DLD1 (cell line): Measurements from ENCODE around the gene ASGR2.
"Not testable (repeated sequence)": the region's sequence is repeated elsewhere in the genome, so short reads cannot be mapped to it uniquely, and the experiment has no call there.

Source experiments
- in situ Hi-C: cut with HindIII; loops from 2 replicates; pipeline ENCODE4 v1.10.0; 2017; ENCODE audit warnings: low sequenced_read_pairs

Gene ASGR2, protein sequence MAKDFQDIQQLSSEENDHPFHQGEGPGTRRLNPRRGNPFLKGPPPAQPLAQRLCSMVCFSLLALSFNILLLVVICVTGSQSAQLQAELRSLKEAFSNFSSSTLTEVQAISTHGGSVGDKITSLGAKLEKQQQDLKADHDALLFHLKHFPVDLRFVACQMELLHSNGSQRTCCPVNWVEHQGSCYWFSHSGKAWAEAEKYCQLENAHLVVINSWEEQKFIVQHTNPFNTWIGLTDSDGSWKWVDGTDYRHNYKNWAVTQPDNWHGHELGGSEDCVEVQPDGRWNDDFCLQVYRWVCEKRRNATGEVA

DNA sequence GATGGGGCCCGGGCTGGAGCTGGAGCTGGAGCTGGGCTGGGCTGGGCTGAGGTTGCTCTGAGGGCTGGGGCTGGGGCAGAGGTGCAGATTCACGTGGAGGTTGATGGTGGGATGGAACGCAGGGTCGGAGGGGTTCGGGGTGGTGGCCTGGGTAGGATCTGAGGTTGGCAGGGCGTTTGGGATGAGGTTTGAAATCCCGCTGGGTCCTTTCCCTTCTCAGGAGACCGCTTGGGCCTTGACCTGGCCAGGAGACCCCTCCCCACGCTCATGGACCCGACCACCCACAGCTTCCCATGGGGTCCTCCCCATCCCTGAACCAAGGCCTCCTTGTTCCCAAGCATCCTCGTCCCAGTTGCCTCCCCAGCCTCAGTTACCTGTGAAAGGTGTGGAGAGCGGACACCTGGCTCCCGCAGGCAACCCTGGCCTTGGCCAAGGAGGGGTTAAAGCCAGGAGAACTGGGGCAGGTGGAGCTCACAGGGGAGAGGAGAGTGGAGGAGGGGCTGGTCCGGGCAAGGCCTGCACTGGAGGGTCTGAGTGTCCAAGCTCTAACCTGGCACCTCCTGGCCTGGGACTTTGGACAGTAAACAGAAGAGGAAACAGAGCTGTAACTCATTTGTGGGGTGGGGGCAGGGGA is at the start of gene ASGR2:
TSS of gene ASGR2 (minus strand) at position 582 of the 634 bp plus-strand sequence. CDS start 582 bp downstream, outside the sequence.
- in situ Hi-C loops = no loop called here

DNA sequence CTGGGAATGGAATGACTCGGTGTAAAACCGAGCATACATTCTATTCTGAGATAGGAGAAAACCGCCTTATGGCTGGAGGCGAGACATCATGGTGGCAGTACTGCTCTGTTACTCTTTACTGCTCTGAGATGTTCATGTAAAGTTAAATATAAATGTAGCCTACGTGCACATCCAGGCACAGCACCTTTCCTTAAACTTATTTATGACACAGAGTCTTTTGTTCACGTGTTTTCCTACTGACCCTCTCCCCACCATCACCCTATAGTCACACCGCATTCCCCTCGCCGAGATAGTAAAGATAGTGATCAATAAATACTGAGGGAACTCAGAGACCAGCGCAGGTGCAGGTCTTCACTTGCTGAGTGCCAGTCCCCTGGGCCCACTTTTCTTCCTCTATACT is 44.9 kb upstream of the ASGR2 start:
- in situ Hi-C loops = not testable (repeated sequence)

DNA sequence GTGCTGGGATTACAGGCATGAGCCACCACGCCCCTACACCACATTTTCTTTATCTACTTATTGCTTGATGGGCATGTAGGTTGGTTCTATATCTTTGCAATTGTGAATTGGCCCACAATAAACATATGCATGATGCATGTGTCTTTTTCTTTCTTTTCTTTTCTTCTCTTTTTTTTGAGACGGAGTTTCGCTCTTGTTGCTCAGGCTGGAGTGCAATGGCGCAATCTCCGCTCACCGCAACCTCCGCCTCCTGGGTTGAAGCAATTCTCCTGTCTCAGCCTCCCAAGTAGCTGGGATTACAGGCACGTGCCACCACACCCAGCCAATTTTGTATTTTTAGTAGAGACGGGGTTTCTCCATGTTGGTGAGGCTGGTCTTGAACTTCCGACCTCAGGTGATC is 43.8 kb upstream of the ASGR2 start:
- in situ Hi-C loops = not testable (repeated sequence)

DNA sequence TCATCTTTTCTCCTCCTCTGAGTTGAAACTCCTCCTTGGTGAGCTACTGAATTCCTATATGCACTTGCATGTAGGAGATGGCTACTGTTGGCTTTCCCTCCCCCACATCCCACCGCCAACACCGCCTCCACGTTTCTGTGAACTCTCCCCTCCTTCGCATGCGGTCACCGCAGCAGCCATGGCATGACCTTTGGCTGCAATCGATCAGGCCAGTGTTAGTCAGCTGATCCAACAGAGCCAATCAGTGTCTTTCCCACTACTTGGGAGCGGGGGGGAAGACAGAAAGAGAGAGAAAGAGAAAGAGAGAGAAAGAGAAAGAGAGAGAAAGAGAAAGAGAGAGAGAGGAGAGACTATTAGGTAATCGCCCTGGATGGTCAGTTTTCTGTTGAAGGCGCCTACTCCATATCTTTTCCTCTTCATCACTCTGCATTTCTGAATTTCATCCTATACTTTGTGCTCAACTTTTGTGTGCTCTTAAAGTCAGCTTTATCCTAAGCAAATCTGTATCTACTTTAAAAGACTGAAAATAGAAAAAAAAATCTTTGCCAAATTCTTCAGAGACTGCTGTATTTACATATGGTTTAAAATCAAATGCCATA is 41.8 kb upstream of the ASGR2 start:
- in situ Hi-C loops = no loop called here

DNA sequence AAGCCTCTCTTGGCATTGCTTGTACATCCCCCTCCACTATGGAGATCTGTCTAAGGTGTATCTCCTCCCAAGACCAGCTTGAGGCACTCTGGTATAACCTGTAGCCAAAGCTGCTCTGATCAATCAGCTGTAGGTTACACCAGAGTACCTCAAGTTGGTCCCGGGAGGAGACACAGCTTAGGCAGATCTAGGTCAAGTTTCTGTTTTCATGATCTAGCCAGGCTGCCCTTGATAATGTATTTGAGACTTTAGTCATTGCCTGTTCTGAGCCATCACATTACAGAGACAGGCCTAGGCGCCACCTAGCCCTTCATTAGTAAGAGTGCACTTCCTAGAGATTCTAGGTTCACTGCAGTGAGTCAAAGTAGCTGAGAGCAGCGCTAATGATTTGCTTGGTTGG is 33.1 kb upstream of the ASGR2 start:
- in situ Hi-C loops = no loop called here

DNA sequence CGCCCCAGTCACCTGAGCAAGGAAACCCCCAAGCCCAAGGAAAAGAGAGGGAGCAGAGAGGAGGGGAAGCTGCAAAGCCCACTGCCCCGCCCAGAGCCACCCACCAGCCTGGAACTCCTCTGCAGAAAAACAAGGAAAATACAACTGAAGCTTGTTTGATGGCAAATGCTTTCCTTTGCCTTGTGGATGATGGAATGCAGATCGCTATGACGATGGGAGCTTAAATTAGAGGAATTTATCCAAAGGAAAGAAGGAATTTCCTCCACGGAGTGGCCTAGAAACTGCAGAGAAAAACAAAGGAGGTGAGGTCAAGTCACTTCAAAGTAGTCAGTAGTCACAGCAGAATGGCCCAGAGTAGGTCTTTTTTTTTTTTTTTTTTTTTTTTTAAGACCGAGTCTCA is 31.5 kb upstream of the ASGR2 start:
- in situ Hi-C loops = no loop called here

DNA sequence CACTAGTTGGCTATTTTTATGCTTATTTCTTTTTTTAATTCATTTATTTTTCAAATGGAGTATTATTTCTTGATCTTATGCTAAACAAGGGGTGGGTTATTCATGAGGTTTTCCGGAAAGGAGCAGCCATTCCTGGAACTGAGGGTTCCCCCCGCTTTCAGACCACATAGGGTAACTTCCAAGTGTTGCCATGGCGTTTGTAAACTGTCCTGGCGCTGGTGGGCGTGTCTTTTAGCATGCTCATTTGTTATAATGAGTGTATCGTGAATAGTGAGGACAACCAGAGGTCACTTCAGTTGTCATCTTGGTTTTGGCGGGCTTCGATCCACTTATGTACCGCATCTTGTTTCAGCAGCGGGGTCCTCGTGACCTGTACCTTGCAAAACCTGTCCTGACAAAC is 29.6 kb upstream of the ASGR2 start:
- in situ Hi-C loops = no loop called here

DNA sequence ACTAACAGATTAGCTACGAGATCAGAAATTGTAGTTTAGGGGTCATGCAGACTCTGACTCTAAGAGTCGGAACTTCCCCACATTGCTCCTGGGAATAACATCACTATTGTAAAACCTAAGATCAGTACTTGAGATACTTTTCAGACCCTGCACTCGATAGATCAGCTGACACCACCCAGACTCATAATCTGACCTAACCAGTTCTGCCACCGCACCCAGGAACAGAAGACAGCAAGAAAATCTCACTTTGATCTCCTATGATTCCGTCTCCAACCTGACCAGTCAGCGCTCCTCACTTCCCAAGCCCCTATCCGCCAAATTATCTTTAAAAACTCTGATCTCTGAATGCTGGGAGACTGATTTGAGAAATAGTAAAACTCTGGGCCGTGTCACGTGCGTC is 27.2 kb upstream of the ASGR2 start:
- in situ Hi-C loops = no loop called here

DNA sequence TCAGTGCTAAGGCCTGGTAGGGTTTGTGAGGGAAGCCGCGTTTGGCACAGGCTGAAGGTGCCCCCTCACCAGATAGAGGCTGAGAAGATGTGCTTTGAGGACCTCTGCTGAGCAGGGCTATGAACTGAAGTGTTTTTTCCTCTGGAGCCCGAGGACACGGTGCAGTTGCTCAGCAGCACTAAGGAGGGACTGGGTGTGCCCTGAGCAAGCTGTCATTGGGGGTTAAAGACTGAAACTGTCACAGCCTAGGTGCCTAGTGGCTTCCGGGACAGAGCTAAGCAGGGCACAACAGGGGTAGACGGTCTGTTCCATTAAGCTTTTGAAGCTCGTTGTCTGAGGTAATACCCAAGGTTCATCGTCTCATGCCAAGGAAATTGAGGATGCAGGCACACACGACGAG is 24.8 kb upstream of the ASGR2 start:
- in situ Hi-C loops = no loop called here

DNA sequence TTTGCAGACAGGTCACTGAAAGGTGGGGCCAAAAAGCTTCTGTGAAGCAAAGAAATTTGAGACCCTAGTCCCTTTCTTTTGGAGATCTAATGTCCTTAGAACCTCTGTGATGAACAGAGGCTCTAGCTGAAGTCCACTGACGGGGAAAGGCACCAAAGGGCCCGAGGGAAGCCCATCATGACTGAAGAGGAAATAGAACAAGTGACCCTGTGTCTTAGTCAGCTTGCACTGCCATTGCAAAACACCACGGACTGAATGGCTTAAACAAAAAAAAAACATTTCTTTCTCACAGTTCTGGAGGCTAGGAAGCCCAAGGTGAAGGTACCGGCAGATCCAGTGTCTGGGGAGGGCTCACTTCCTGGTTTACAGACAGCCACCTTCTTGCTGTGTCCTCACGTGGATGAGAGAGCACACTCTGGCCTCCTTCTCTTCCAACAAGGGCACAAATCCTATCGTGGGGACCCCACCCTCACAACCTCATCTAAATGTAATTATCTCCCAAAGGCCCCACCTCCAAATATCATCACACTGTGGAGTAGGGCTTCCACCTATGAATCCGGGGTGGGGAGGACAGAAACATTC is 24.3 kb upstream of the ASGR2 start:
- in situ Hi-C loops = no loop called here

DNA sequence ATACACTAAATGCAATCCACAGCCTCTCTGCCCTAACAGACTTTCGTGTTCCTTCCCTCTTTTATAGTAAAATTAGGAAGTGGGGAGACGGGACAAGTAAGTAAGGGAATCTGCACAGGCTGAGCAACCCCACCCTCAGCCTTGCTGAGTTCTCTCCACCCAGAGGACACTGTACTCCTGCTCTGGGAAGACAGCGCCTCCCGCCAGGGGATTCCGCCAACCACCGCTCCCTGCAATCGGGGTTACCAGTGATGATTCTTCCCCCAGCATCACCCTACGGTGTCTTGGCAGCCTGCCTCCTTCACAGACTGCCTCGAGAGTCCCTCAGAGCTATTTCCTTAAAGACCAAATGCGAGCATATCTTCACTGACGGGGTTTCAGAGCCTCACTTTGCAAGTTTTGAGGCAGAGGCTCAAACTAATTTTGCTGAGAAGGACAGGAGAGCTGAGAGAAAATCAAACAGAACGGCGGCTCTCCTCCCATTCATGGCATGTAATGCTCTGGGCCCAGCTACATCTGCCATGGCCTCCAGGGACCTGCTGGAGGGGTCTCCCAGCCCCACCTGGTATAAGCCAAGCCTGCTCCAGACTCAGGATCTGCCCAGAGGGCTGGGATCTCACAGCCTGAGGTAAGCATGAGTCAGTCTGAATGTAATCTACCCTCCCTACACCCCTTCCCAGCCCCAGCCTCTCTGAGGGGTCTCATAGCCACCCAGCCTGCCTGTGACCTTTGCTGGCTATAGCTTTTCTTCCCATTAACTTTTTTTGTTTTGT is 22.7 kb upstream of the ASGR2 start:
- in situ Hi-C loops = no loop called here

DNA sequence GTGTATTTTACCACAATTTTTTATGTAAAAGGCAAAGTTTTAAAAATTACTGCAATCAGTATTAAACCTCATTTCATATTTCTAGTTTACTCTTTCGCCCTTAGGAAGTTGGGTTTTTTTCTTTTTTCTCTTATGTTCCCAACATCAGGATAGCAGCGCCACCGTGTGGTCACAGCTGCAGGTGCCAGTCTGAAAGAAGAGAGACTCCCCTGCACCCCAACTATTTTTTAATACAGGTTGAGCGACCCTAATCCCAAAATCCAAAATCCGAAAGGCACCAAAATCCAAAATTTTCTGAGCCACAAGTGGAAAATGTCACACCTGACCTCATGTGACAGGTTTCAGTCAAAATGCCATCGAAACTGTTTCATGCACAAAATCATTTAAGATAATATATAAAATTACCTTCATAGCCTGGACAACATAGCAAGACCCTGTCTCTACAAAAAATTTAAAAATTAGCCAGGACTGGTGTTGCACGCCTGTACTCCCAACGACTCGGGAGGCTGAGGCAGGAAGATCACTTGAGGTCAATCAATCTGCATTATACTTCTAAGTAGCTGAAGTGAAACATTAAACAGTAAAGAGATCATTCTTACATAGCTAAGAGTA is 21.8 kb upstream of the ASGR2 start:
- in situ Hi-C loops = no loop called here

DNA sequence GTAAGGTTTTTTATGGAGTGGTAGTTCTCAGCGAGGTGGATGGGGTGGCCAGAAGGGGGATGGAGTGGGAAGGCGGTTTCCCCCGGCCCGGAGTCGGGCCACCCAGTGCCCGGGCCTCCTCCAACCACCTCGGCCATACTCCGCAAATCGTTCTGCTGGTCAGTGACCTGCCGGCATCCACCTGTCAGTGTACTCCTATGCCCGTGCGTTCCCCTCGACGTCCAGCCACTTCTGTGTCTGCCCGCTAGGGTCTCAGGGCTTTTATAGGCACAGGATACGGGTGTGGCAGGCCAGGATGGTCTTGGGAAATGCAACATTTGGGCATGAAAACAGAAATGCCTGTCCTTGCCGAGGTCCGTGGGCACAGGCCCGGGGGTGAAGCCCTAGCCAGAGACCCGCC is 19.3 kb upstream of the ASGR2 start:
- in situ Hi-C loops = no loop called here

DNA sequence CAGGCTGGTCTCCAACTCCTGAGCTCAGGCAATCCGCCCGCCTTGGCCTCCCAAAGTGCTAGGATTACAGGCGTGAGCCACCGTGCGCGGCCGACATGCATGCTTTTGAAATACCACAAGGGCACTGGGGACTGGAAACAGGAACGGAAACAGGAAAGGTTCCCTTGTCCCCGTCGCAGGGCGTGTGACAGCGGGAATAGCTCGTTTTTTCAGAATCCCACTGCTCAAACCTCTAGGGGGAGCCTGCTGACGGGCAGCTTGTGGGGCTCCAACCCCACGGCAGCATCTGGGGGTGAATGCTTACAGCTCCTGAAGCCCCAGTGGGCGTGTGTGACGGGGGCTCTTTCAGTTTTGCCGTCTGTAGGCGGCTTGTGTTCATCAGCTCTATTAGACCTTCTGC is 18.8 kb upstream of the ASGR2 start:
- in situ Hi-C loops = no loop called here

DNA sequence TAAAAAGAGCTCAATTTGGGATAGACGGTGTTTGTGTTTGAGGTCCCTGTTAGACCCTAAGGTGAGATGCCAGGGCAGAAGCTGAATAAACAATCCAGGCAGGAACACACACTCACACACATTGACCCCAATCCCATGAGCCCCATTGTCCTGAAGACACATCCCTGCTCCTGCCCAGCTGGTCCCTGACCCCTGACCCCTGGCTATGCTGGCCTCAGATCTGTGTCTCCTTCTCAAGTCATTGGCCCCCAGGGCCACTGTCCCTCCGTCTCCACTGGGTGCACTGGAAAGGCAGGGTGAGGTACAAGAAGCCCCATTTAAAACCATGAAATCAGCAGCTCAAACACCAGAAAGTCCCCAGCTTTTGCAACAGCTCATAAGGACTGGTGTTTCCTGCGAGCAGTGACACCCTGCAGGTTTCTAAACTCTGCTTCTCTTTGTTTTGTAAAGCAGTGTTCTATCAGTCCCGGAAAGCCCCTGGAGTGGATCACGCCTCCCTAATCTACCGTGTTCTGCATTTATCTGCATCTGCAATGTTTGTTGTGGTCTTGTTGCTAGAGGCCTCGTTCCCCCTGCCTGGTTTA is 18.0 kb upstream of the ASGR2 start:
- in situ Hi-C loops = no loop called here

DNA sequence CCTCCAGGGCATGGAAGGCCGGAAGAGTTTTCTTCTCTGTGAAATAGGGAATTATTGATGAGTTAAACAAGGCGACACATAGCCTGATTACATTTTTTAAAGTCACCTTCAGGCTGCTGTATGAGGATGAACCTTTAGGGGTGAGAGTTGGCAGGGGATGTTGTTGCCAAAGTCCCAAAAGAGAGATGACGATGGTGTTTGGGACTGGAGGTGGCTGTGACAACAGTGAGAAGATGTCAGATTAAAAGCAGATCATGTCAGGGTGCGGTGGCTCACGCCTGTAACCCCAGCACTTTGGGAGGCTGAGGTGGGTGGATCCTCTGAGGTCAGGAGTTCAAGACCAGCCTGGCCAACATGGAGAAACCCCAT is 16.8 kb upstream of the ASGR2 start:
- in situ Hi-C loops = no loop called here

DNA sequence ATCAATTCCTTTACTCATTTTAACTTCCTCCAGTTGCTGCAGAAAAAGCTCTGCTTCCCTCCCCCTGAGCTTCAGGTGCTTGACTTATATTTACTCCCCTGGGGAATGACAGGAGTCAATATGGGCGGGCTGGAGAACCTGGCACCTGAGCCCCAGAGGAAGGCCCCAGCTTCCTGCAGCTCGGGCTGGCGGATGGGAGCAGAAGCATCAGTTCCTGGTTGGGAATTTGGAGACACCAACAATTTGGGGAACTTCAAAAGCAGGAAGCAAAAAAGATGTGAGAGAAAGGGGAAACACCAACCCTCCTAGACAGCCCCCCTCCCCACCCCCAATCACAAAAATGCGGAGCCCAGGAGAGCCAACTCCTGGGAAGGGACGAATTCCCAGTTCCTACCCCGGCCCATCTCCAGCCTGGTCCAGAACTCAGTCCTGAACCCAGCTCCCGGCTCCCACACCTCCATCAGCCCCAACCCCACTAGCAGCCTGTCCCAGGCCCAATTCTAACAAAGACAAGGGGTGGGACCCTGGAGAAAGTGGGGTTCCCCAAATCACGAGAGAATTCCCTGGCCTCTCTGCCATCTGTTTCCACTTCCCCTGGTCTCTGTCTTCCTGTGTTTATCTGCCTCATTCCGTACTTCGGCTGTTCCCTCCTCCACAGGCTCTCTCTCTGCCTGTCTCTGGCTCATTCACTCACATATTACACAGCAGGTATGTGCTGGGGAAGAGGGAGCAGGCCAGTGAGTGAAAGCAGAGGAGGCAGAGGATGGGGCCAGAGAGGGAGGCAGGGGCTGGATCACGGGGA is 16.2 kb upstream of the ASGR2 start:
- in situ Hi-C loops = no loop called here

DNA sequence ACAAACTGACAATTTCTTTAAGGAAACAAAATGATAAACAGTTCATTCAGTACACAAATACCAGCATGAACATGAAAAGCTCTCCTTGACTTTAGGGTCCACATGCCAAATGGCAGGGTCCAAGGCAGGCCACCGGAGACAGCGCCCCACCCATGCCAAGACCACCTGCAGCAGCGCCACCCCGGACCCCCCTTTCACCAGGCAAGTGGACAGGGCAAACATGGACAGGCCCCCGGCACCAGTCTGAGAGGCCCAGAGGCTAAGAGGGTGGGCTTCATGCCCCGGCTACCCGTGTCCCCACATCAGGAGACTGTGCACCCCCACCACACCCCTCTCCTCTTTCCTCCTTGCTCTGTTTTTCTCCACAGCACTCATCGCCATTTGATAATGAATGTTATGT is 14.7 kb upstream of the ASGR2 start:
- in situ Hi-C loops = no loop called here

DNA sequence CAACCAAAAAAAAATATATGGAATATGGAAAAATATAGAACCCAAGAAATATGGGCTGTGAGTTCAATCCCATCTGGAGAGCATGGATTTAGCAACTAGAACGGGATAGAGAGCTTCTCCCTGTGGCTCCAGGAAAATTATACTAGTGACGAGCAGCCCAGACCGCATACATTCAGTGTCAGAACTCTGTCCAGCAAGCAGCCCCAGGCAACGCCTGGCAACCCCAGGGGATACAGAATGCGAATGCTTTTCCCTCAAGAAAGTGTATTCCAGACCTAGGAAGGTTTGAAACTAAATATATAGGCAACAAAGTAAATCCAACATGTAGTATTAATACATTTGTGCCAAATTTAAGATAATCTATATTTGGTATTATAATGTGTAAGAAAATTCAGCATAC is 13.5 kb upstream of the ASGR2 start:
- in situ Hi-C loops = no loop called here

DNA sequence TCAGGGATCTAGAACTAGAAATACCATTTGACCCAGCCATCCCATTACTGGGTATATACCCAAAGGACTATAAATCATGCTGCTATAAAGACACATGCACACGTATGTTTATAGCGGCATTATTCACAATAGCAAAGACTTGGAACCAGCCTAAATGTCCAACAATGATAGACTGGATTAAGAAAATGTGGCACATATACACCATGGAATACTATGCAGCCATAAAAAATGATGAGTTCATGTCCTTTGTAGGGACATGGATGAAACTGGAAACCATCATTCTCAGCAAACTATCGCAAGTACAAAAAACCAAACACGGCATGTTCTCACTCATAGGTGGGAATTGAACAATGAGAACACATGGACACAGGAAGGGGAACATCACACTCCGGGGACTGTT is 12.9 kb upstream of the ASGR2 start:
- in situ Hi-C loops = not testable (repeated sequence)
